A172 (cell line): Measurements from ENCODE around the gene MFF. TPM values are rescaled to one million over a fixed set of nuclear protein-coding genes. Genes with fewer than 3 reads are reported as not detected.
"Not testable (repeated sequence)": the region's sequence is repeated elsewhere in the genome, so short reads cannot be mapped to it uniquely, and the experiment has no call there.

Source experiments
- DNase-seq: peaks from one replicate; pipeline ENCODE4 v3.0.0-alpha.2; 2015; ENCODE audit warnings: low spot score
- total RNA-seq: library from RNA; depleted of rRNA; stranded (reverse); fragments of >200 nt; shearing (Covaris generic); gene quantifications from 2 replicates; pipeline ENCODE4 v1.2.3, GENCODE V29; 2014

Gene MFF
- total RNA-seq, 1 experiment from 2014 or later = 192 TPM

- no peak for DNase-seq
These were observed 10.7 kb downstream of the MFF start for GRCh38 chr2:227335713-227336112.

GRCh38 chr2:227337442-227337841, 12.4 kb downstream of the MFF start:
- DNase-seq = no peak

- no peak for DNase-seq
These were observed 14.1 kb downstream of the MFF start for GRCh38 chr2:227339098-227339599.

- no peak for DNase-seq
These were observed 15.1 kb downstream of the MFF start for GRCh38 chr2:227340106-227340505.

- DNase-seq = no peak
These were observed 16.5 kb downstream of the MFF start for GRCh38 chr2:227341553-227341952.

- no peak for DNase-seq
These were observed 19.2 kb downstream of the MFF start for GRCh38 chr2:227344231-227344630.

GRCh38 chr2:227347117-227347516, 22.1 kb downstream of the MFF start:
- DNase-seq = no peak

GRCh38 chr2:227348324-227348723, 23.3 kb downstream of the MFF start:
- DNase-seq = no peak

- DNase-seq = no peak
These were observed 25.1 kb downstream of the MFF start for GRCh38 chr2:227349989-227350612.

GRCh38 chr2:227351639-227352038, 26.6 kb downstream of the MFF start:
- no peak for DNase-seq

- no peak for DNase-seq
These were observed 35.3 kb downstream of the MFF start for GRCh38 chr2:227360351-227360750.

GRCh38 chr2:227363756-227364155, 38.7 kb downstream of the MFF start:
- no peak for DNase-seq

GRCh38 chr2:227364585-227365263, 39.7 kb downstream of the MFF start:
- DNase-seq = not testable (repeated sequence)

GRCh38 chr2:227365833-227366232, 40.8 kb downstream of the MFF start:
- DNase-seq = no peak

- no peak for DNase-seq
These were observed 41.8 kb downstream of the MFF start for GRCh38 chr2:227366769-227367426.

- no peak for DNase-seq
These were observed 42.4 kb downstream of the MFF start for GRCh38 chr2:227367427-227367795.

GRCh38 chr2:227368574-227368973, 43.5 kb downstream of the MFF start:
- DNase-seq = no peak

GRCh38 chr2:227370092-227370491, 45.0 kb downstream of the MFF start:
- no peak for DNase-seq

GRCh38 chr2:227370791-227371312, 45.8 kb downstream of the MFF start:
- DNase-seq = peak; percentile 63

- DNase-seq = no peak
These were observed 48.3 kb downstream of the MFF start for GRCh38 chr2:227373389-227373788.

- peak; percentile 85 for DNase-seq
These were observed 49.1 kb downstream of the MFF start for GRCh38 chr2:227374158-227374557.

- no peak for DNase-seq
These were observed 51.8 kb downstream of the MFF start for GRCh38 chr2:227376656-227377396.
